AG04450 (cell line): Measurements from ENCODE around the gene RPL27A. TPM values are rescaled to one million over a fixed set of nuclear protein-coding genes. Genes with fewer than 3 reads are reported as not detected.

Experiments
- CTCF ChIA-PET: fragments of 300-600, 350-600 bp; formaldehyde crosslinking; extraction: SDS; loops from one replicate; lab custom pipeline; 2022; ENCODE audit warnings: antibody characterized with exemption, inconsistent platforms; lab: Charles Lee
- POLR2A ChIA-PET: fragments of 350-600 bp; formaldehyde crosslinking; extraction: SDS; loops from one replicate; lab custom pipeline; 2021; ENCODE audit warnings: antibody characterized with exemption, inconsistent platforms; lab: Yijun Ruan, JAX
- DNase-seq: peaks from one replicate; pipeline ENCODE4 v3.0.0-alpha.2; 2011; ENCODE audit warnings: low read depth, low spot score
- H3K27ac ChIP-seq: one replicate; pipeline ENCODE4 v1.5.1; 2012; ENCODE audit warnings: low read depth, low read length, control low read depth
- H3K27me3 ChIP-seq: one replicate; pipeline ENCODE4 v1.6.0; 2012; ENCODE audit warnings: low read length; ENCODE audit not compliant: control insufficient read depth, insufficient read depth
- H3K4me3 ChIP-seq: 2 replicates; pipeline ENCODE4 v1.5.1; 2011; ENCODE audit warnings: mild to moderate bottlenecking, low read depth, low read length, control low read depth
- H3K9me3 ChIP-seq: 2 replicates; pipeline ENCODE4 v1.5.1; 2012; ENCODE audit warnings: low read length; ENCODE audit not compliant: control insufficient read depth, insufficient read depth
- polyA plus RNA-seq: library from polyadenylated mRNA; depleted of rRNA; stranded (reverse); fragments of >200 nt; gene quantifications from 2 replicates; pipeline ENCODE4 v1.2.3, GENCODE V29; 2011
- TF ChIP-seq, protein P1 (sequence below): IDR thresholded peaks from 2 replicates; pipeline ENCODE4 v1.5.1; 2011; ENCODE audit warnings: low read depth, low read length, control low read depth, inconsistent platforms

The RPL27A gene
- polyA plus RNA-seq, 1 experiment, result 941 TPM

DNA sequence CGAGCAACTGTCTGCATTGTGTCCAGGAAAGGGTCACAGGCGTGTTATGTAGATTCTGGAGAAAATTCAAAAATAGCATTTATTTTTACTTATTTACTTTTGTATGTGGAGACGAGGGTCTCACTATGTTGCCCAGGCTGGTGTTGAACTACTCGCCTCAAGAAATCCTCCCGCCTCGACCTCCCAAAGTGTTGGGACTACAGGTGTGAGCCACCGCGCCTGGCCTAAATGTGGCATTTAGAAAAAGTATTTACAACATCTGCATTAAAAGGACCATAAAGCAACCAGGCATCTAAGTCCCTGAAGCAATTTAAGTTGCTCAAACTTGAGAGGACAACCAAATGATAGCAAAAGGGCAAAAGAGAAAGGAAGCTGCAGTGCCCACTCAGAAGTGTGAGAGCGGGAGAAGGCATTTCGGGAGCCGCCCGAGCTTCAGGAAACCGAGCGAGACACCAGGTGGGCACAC, 722 bp upstream of the RPL27A start:
- H3K9me3 ChIP-seq, result no peaks in the 10 kb centered on the region; the same call in 1 of the 2 replicates
- ChIA-PET CTCF (no interaction called here), POLR2A (interaction anchor here (0.6 to 2.5 kb wide), 9 partner anchors 8 to 195 kb away, joined by 3 to 15 read pairs (median 7); a partner anchor contains a TSS)
- no peak for DNase-seq
- H3K27ac ChIP-seq, result peak overlapping the region; percentile 91
- TF ChIP-seq, protein P1, sequence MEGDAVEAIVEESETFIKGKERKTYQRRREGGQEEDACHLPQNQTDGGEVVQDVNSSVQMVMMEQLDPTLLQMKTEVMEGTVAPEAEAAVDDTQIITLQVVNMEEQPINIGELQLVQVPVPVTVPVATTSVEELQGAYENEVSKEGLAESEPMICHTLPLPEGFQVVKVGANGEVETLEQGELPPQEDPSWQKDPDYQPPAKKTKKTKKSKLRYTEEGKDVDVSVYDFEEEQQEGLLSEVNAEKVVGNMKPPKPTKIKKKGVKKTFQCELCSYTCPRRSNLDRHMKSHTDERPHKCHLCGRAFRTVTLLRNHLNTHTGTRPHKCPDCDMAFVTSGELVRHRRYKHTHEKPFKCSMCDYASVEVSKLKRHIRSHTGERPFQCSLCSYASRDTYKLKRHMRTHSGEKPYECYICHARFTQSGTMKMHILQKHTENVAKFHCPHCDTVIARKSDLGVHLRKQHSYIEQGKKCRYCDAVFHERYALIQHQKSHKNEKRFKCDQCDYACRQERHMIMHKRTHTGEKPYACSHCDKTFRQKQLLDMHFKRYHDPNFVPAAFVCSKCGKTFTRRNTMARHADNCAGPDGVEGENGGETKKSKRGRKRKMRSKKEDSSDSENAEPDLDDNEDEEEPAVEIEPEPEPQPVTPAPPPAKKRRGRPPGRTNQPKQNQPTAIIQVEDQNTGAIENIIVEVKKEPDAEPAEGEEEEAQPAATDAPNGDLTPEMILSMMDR, result no peak
- H3K27me3 ChIP-seq, result no peaks in the 10 kb centered on the region
- peak overlapping the region; percentile 76 for H3K4me3 ChIP-seq

DNA sequence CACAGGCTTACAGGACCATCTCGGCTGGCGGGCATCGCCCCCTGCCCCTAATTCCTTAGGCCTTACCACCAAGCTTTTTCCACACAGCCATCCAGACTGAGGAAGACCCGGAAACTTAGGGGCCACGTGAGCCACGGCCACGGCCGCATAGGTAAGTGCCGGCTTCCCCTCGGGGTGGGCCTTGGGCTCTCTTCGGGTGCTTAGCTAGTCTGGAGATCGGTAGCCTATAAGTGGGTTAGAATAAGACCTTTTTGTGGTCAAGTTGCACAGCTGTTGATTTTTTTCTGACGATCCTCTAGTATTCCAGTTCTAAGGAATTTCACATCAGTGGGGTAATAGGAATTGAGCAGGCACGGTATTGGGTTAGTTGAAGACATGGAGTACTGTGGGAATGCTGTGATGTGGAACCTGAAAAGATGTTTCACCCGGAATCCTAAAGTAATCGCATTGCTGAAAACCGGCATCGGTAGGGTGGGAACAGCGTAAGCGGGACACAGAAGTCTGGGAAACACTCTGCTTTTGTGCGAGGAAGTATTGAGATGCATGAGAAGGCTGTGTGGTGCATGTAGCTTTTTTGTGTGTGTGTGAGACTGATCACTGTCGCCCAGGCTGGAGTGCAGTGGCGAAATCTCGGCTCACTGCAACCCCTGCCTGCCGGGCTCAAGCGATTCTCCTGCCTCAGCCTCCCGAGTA, 669 bp downstream of the RPL27A start:
- DNase-seq, result no peak
- CTCF ChIA-PET, result interaction anchor here (1.9 kb wide), 1 partner anchor 276 kb away, joined by 8 read pairs; no protein-coding TSS in a partner anchor
- Histone ChIP-seq H3K27ac (peak overlapping the region; percentile 84), H3K9me3 (no peaks in the 10 kb centered on the region; the same call in 1 of the 2 replicates), H3K4me3 (peak overlapping the region; percentile 76), H3K27me3 (no peaks in the 10 kb centered on the region)
- TF ChIP-seq, protein P1, result no peak
- POLR2A ChIA-PET, result interaction anchor here (0.8 to 2.5 kb wide), 6 partner anchors 12 to 127 kb away, joined by 3 to 15 read pairs (median 8); a partner anchor contains a TSS

DNA sequence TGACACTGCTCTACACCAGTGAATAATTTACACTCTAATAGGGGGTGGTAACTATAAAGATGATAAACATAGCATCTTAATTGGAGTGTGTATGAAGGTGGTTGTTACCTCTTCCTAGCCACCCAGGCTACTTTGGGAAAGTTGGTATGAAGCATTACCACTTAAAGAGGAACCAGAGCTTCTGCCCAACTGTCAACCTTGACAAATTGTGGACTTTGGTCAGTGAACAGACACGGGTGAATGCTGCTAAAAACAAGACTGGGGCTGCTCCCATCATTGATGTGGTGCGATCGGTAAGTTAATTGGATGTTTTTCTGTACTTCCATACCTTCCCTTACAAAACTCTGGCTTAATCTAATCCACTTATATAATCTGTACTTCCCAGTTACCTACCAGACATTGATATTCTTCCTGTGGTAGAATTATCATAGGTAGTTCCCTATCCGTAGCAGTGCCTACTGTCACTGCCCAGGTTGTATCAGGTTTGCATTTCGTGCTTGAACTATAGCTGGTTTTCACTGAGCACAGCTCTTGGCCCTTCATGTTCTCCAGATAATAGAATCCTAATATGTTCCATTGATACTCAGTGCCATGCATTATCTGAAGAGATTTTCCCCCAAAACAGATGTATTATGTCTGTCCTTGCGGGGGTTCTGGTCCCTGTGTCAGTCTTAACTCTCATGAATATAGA, 2.2 kb downstream of the RPL27A start:
- Histone ChIP-seq H3K4me3 (peak overlapping the region; percentile 76), H3K27ac (peak overlapping the region; percentile 52), H3K27me3 (no peaks in the 10 kb centered on the region), H3K9me3 (no peaks in the 10 kb centered on the region; the same call in 1 of the 2 replicates)
- CTCF ChIA-PET, result no interaction called here
- TF ChIP-seq, protein P1, result no peak
- POLR2A ChIA-PET, result interaction anchor here (0.6 kb wide), 1 partner anchor 14 kb away, joined by 9 read pairs; no protein-coding TSS in a partner anchor
- no peak for DNase-seq

DNA sequence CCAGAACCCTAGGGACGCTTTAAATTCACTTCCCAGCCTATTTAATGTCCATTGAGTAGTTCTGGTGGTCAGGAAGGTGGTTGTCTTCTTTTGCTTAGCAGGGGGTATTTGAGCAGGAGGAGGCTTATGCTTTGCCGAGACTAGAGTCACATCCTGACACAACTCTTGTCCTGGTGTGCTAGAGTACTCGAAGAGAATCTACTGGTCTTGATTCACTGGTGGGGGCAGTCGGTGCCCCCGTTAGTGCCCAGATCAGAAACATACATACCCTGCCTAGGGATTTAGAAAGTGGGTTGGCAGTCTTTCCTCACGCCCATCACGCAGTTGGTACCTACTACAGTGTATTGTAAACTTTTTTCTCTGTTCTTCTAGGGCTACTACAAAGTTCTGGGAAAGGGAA, 2.7 kb downstream of the RPL27A start:
- no peaks in the 10 kb centered on the region for H3K27me3 ChIP-seq
- TF ChIP-seq, protein P1, result no peak
- no peaks in the 10 kb centered on the region; the same call in 1 of the 2 replicates for H3K9me3 ChIP-seq
- peak overlapping the region; percentile 76; the same call in 1 of the 2 replicates for H3K4me3 ChIP-seq
- H3K27ac ChIP-seq, result peak overlapping the region; percentile 52
- POLR2A ChIA-PET, result no interaction called here
- DNase-seq, result no peak
- CTCF ChIA-PET, result no interaction called here
